ENCODE measurements around the gene TMTC2. TPM values are rescaled to one million over a fixed set of nuclear protein-coding genes. Genes with fewer than 3 reads are reported as not detected.

The TMTC2 gene
- total and polyA plus RNA-seq, 10 of the 15 experiments (the other 5 are each of a cell fraction or from before 2014, with no cell fraction given) = 0.14 to 9.7 (median 1.2) TPM

- TF ChIP-seq ZNF592 (IDR thresholded peaks at IDR 0.05) (no peak), STAT3 (IDR thresholded peaks at IDR 0.05; ENCODE audit: low read depth, low read length) (no peak), NFYB (IDR thresholded peaks at IDR 0.05; ENCODE audit: insufficient read depth, low read depth, low read length) (no peak), MEF2A (IDR thresholded peaks at IDR 0.05; ENCODE audit: insufficient read depth, low read depth, low read length) (no peak), CEBPZ (IDR thresholded peaks at IDR 0.05; ENCODE audit: low read depth, low read length) (no peak), ZNF687 (IDR thresholded peaks at IDR 0.05) (no peak), SMARCA5 (IDR thresholded peaks at IDR 0.05) (no peak), KDM1A (IDR thresholded peaks at IDR 0.05; ENCODE audit: borderline replicate concordance) (no peak)
Measured at GRCh38 chr12:83018088-83018487, 331.4 kb downstream of the TMTC2 start (continued).

All from GM12878 (cell line).